Raji (cell line): Measurements from ENCODE around the gene NDUFB10.

Source experiments
- POLR2A ChIP-seq: IDR thresholded peaks from 2 replicates; pipeline ENCODE4 v1.6.1; 2011; ENCODE audit warnings: low read depth, low read length, control low read depth; ENCODE audit not compliant: insufficient read depth

The NDUFB10 gene

DNA sequence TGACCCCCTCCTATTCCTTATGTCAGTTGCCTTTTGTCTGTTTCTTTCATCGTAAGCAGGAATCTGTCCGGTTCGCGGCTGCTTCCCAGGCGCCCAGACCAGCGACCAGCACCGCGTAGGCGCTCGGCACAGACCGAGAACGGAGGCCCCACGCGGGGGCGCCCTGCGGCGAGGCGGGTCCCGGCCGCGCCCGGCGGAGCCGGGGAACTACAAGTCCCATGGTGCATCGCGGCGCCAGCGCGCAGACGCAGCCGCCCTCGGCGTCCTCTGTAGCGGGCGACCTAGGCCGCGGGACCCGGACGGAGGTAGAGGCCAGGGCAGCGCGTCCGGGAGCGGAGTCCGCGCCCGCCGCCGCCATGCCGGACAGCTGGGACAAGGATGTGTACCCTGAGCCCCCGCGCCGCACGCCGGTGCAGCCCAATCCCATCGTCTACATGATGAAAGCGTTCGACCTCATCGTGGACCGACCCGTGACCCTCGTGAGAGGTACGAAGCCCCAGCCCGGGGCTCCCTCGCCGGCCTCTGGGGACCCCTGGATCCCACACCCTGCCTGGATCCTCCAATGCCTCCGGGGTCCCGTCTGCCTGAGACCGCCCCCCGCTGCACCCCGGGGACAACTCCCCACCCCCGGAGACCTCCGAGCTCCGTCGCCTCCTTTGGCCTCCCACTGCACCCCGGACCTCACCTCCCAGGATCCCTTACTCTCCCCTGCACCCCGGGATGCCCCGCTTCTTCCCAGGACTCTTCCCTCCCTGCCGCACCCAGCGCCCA lies at the start of gene NDUFB10:
TSS of gene NDUFB10 (plus strand) at position 270 of the 771 bp plus-strand sequence. CDS start at position 357, 87 bp downstream.
- TF ChIP-seq POLR2A = peak; percentile 95

GRCh38 chr16:1909561-1910231 lies 49.6 kb upstream of the NDUFB10 start:
- no peak for TF ChIP-seq POLR2A

GRCh38 chr16:1911467-1912214 lies 47.7 kb upstream of the NDUFB10 start:
- no peak for TF ChIP-seq POLR2A

DNA sequence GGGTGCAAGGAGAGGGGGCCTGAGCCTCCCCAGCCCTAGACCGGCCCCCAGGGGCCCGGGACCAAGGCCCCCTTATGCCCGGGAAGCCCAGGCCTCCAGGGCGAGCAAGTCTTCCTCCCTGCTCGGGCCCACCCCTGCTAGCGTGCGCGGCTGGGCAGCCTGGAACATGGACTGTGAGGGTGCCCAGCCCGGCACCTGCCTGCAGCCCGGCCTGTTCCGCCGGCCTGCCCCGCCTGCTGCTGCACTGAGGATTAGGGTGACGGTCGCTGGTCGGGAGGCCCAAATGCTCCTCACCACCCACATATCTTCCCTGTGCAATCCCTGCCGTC lies 47.2 kb upstream of the NDUFB10 start:
- no peak for TF ChIP-seq POLR2A

GRCh38 chr16:1913327-1914083 lies 45.8 kb upstream of the NDUFB10 start:
- no peak for TF ChIP-seq POLR2A

DNA sequence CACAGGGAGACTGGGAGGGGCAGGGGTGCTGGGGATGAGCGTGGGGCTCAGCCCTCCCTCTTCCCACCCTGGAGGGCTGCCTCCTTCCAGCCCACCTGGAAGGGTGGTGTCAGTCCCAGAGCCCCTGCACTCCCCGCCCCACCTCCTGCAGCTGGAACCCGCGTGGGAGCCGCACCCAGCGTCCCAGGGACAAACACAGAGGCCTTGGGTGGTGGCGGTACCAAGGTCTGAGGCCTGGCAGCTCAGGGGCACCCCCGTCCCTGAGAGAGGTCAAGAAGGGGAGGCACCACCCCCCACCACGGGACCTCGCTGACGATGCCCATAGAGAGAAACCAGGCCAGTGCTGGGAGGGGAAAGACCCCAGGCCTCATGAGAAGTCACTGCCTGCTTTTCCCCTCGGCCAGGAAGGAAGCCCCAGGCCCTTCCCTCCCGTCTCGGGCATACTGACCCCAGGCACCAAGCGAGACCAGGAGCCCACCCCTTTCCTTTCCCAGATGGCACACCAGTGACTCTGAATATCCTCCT lies 45.2 kb upstream of the NDUFB10 start:
- TF ChIP-seq POLR2A = no peak

GRCh38 chr16:1914988-1915387 lies 44.4 kb upstream of the NDUFB10 start:
- TF ChIP-seq POLR2A = no peak

DNA sequence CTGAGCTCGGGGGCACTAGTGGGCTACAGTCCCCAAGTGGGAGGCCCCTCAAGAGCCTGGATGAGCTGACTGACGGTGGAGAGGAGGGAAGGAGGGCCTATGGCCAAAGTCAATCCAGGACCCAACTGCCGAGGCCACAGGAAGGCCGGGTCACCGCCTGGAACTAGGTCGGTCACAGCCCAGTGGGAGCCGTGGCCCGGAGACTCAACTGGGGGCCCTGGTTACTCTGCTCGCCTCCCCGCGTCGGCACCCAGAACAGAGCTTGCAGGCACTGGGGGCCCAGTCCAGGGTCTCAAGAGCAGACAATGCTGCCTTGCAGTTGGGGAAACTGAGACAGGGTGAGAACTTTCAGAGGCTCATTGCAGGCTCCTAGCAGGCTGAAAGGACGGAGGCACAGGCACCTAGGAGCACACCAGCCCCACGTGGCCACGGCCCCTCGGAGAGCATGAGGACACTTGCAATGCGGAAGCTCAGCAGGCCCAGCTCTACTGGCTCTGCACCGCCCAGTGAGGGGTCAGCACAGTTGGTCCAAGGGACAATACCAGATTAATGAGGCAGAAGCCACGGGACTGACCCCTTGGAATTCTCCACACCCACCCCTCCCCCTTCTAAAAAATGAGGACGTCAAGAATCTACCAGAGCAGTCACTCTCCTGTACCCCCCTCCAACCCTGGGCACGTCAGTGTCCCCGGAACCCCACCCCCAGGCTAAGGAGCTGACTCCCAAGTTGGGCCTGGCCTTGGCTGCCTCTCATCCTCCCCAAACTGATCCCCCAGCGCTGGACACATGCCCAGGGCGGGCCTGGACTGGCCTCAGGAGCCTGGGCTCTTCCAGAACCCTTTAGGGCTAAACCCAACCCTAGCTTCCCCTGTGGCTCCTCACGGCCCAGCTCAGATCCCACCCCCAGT lies 43.4 kb upstream of the NDUFB10 start:
- no peak for TF ChIP-seq POLR2A

- TF ChIP-seq POLR2A = no peak
Observed at GRCh38 chr16:1916640-1916990, 42.7 kb upstream of the NDUFB10 start.

DNA sequence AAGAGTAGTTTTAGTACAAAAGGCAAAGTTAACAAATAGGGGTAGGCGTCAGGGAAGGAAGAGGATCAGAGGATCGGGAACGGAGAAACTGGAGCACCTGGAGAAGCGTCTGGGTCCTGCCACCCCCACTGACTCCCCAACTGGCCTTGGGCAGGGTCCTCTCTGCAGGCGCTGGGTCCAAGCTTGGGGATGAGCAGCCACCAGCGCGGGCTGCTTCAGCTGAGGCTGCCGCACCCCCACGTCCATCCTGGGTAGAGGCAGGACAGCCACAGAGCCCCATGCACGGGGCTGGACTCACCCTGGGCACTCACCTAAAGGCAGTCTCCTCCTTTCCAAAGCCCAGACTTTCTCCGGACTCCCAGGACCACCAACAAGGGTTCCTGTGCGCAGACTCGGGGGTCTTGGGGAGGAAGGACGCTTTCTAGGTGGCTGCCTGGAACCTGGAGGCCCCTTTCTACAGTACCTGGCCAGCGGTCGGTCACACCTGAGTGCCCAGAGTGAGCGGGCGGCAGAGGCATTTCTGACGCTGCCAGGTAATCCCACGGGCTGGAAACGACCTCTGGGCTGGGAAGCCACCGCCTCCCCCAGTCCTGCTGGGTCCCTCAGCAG lies 42.2 kb upstream of the NDUFB10 start:
- no peak for TF ChIP-seq POLR2A

DNA sequence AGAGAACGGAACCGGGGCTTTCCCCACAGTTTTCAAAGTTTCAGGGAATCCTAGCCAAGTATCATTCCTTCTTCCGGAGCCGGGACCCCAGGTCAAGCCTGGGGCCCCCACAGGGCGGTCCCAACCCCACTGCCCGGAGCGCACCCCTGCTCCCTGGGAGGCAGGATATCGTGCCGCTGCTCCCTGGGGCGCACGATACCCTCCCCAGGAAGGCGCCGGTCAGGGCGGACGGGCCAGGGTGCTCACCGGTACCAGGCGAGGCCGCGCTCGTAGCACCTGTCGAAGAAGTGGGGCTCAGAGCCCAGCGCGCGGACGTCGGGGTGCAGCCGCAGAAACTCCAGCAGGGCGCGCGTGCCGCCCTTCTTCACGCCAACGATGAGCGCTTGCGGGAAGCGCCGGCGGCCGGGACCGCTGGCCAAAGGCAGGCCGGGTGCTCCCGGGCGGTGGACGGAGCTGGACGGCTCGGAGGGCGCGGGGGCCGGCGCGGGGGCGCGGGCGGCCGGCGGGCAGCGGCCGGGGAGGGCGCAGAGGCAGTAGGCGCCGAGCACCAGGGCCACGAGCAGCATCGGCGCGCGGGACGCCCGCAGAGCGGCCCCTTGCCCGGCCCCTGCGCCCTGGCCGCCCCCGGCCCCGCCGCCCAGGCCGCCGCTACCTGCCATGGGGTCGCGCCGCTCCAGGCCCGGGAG lies 41.5 kb upstream of the NDUFB10 start:
- no peak for TF ChIP-seq POLR2A

DNA sequence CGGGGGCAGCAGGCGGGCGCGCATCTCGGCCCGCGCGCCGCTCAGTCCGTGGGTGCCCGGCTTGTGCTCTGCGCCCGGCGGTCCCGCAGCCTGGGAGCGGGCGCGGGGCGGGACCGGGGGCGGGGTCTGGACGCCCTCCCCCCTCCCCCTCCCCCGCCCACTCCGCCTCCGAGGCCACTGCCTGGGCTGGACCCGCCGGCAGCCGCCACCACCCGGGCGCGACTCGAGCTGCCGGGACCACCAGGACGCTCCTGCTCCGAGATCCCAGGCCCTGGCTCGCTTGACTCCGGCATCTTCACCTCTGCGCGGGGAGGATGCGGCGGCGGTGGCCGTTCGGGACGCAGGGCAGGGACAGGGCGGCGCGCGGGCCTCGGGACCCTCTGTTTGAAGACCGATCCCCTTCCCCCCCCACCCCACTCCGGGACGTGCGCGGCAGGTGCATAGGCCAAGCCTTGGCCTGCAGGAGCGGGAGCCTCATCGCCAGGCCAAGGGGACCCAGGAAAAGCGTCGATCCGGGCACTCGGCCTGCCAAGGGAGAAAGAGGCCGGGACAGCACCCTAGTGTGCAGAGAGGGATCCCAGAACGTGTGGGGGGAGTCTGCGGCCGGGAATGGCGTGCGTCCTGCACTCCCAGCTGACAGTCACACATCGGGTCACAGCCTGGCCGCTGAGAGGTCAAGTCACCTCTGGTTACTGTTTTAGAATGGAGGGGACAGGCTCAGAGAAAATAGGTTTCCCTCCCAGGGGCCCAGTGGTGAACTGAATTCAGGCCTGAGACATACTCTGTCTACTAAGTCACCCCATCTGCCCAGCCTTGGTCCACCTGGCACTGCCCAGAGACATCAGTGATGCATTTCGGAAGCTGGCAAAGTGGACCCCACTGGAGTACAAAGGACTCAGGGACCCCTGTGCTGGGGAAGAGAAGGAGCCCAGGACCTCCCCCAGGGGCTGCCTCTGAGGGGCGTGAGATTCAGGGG lies 40.7 kb upstream of the NDUFB10 start, which contains the start of gene HS3ST6:
TSS of gene HS3ST6 (minus strand) at position 65 of the 976 bp plus-strand sequence. CDS start 92 bp downstream, outside the sequence.
- no peak for TF ChIP-seq POLR2A
